ENCODE data around the gene USP5.

USP5 gene

GRCh38 chr12:6851921-6852650, at the start of gene USP5:
Gene USP5 (plus strand): TSS chr12:6852150. CDS start chr12:6852180, 30 bp downstream.
- TF ChIP-seq, protein P1, sequence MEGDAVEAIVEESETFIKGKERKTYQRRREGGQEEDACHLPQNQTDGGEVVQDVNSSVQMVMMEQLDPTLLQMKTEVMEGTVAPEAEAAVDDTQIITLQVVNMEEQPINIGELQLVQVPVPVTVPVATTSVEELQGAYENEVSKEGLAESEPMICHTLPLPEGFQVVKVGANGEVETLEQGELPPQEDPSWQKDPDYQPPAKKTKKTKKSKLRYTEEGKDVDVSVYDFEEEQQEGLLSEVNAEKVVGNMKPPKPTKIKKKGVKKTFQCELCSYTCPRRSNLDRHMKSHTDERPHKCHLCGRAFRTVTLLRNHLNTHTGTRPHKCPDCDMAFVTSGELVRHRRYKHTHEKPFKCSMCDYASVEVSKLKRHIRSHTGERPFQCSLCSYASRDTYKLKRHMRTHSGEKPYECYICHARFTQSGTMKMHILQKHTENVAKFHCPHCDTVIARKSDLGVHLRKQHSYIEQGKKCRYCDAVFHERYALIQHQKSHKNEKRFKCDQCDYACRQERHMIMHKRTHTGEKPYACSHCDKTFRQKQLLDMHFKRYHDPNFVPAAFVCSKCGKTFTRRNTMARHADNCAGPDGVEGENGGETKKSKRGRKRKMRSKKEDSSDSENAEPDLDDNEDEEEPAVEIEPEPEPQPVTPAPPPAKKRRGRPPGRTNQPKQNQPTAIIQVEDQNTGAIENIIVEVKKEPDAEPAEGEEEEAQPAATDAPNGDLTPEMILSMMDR (IDR thresholded peaks at IDR 0.05; ENCODE audit: low read depth, low read length, missing control alignments) = no peak
- peak within 1 kb of the TSS; percentile 69 for H3K4me3 ChIP-seq (replicated peaks; ENCODE audit: low read depth, low read length)
- peak; percentile 99 for DNase-seq (ENCODE audit: extremely low read depth, low read depth)

DNA sequence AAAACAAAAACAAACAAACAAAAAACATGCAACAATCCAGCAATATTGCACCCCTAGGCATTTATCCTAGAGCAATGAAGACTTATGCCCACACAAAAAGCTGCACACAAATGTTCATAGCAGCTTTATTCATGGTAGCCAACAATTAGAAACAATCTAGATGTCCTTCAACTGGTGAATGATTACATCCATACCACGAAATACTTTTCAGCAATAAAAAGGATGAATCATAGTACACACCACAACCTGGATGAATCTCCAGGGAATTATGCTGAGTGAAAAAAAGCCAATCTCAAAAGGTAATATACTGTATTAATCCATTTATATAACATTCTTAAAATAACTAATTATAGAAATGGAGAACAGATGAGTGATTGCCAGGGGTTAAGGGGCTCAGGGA, 44.8 kb upstream of the USP5 start:
- no peak for DNase-seq (ENCODE audit: extremely low read depth, low read depth)
- H3K4me3 ChIP-seq (replicated peaks; ENCODE audit: low read depth, low read length) = no peak overlapping the region
- TF ChIP-seq, protein P1 (IDR thresholded peaks at IDR 0.05; ENCODE audit: low read depth, low read length, missing control alignments) = no peak

GRCh38 chr12:6809056-6809455, 42.9 kb upstream of the USP5 start:
- no peak overlapping the region for H3K4me3 ChIP-seq (replicated peaks; ENCODE audit: low read depth, low read length)
- DNase-seq (ENCODE audit: extremely low read depth, low read depth) = no peak
- TF ChIP-seq, protein P1 (IDR thresholded peaks at IDR 0.05; ENCODE audit: low read depth, low read length, missing control alignments) = no peak

GRCh38 chr12:6810758-6811157, 41.2 kb upstream of the USP5 start:
- H3K4me3 ChIP-seq (replicated peaks; ENCODE audit: low read depth, low read length) = no peak overlapping the region
- TF ChIP-seq, protein P1 (IDR thresholded peaks at IDR 0.05; ENCODE audit: low read depth, low read length, missing control alignments) = no peak
- DNase-seq (ENCODE audit: extremely low read depth, low read depth) = no peak

DNA sequence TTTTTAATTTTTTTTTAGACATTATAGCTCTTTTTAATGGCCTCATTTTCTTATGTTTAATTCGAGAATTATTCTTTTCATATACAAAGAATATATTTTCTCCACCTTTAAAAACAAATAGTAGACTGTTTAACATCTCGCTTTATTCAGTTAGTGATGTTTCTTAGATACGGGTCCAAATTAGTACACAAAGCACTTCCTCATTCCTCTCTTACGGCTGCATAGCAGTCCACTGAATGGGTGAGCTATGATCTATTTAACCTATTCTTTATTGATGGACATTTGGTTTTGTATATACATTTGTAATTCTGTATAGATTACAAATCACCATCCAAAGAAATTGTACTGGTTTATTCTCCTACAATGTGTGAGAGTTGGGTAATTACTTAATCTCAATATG, 38.6 kb upstream of the USP5 start:
- H3K4me3 ChIP-seq (replicated peaks; ENCODE audit: low read depth, low read length) = no peak overlapping the region
- no peak for DNase-seq (ENCODE audit: extremely low read depth, low read depth)
- TF ChIP-seq, protein P1 (IDR thresholded peaks at IDR 0.05; ENCODE audit: low read depth, low read length, missing control alignments) = no peak

GRCh38 chr12:6816598-6816997, 35.4 kb upstream of the USP5 start:
- no peak overlapping the region for H3K4me3 ChIP-seq (replicated peaks; ENCODE audit: low read depth, low read length)
- TF ChIP-seq, protein P1 (IDR thresholded peaks at IDR 0.05; ENCODE audit: low read depth, low read length, missing control alignments) = no peak
- no peak for DNase-seq (ENCODE audit: extremely low read depth, low read depth)

DNA sequence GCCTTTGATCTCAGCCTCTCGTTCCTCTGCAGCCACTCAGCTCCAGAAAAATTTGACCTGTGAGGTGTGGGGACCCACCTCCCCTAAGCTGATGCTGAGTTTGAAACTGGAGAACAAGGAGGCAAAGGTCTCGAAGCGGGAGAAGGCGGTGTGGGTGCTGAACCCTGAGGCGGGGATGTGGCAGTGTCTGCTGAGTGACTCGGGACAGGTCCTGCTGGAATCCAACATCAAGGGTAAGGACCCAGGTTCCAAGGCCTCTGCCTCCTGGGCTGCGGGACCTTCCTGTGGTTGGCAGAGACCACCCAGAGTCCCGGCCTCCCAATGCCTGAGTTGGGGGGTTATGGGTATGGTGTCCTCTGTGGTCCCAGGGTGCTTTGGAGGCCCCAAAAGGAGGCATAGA, 34.9 kb upstream of the USP5 start:
- DNase-seq (ENCODE audit: extremely low read depth, low read depth) = no peak
- H3K4me3 ChIP-seq (replicated peaks; ENCODE audit: low read depth, low read length) = no peak overlapping the region
- TF ChIP-seq, protein P1 (IDR thresholded peaks at IDR 0.05; ENCODE audit: low read depth, low read length, missing control alignments) = no peak

Measured in HFF-Myc (cell line).